ENCODE results near the gene SLC30A10.

GRCh38 chr1:219883400-219884332, 44.7 kb downstream of the SLC30A10 start:
- no peak for TF ChIP-seq CTCF (IDR thresholded peaks at IDR 0.05)
- no peak for TF ChIP-seq POLR2AphosphoS5 (IDR thresholded peaks at IDR 0.05; ENCODE audit: insufficient read depth in 1 of 2, low read depth in 1 of 2)
- TF ChIP-seq POLR2A (IDR thresholded peaks at IDR 0.05), result no peak
